Measurements from ENCODE around the gene DHX34.

The DHX34 gene

GRCh38 chr19:47389150-47389556, 40.0 kb downstream of the DHX34 start:
- H3K36me3 Mint-ChIP-seq (ENCODE audit: insufficient read depth) = no peaks in the 10 kb centered on the region
- ATAC-seq (replicated peaks; ENCODE audit: extremely low read depth, poor library complexity, severe bottlenecking) = no peak
- no peak for DNase-seq (ENCODE audit: low spot score in 2 of 2)
- H3K9me3 Mint-ChIP-seq = no peaks in the 10 kb centered on the region
- peaks cover 10% of the 10 kb centered on the region for H3K27me3 Mint-ChIP-seq
- H3K27ac Mint-ChIP-seq (ENCODE audit: low read depth) = no peak overlapping the region
- no peak overlapping the region for H3K4me3 Mint-ChIP-seq
- H3K4me1 Mint-ChIP-seq = peaks cover 13% of the 10 kb centered on the region

- H3K4me3 Mint-ChIP-seq = no peak overlapping the region
- H3K36me3 Mint-ChIP-seq (ENCODE audit: insufficient read depth) = no peaks in the 10 kb centered on the region
- no peaks in the 10 kb centered on the region for H3K9me3 Mint-ChIP-seq
- no peak overlapping the region for H3K27ac Mint-ChIP-seq (ENCODE audit: low read depth)
- H3K4me1 Mint-ChIP-seq = peaks cover 13% of the 10 kb centered on the region
- DNase-seq (ENCODE audit: low spot score in 2 of 2) (no peak), ATAC-seq (replicated peaks; ENCODE audit: extremely low read depth, poor library complexity, severe bottlenecking) (no peak)
- H3K27me3 Mint-ChIP-seq = peaks cover 12% of the 10 kb centered on the region
Measured at GRCh38 chr19:47390533-47391488, 41.7 kb downstream of the DHX34 start.

GRCh38 chr19:47391510-47392223, 42.6 kb downstream of the DHX34 start:
- Mint-ChIP-seq H3K27me3 (peaks cover 12% of the 10 kb centered on the region), H3K27ac (ENCODE audit: low read depth) (no peak overlapping the region), H3K36me3 (ENCODE audit: insufficient read depth) (no peaks in the 10 kb centered on the region), H3K4me3 (no peak overlapping the region), H3K4me1 (peaks cover 13% of the 10 kb centered on the region), H3K9me3 (no peaks in the 10 kb centered on the region)
- peak; percentile 72 to 87 for DNase-seq (ENCODE audit: low spot score in 2 of 2)
- ATAC-seq (replicated peaks; ENCODE audit: extremely low read depth, poor library complexity, severe bottlenecking) = peak; percentile 80

GRCh38 chr19:47398707-47399597, 49.8 kb downstream of the DHX34 start:
- peak overlapping the region; percentile 30 for H3K27ac Mint-ChIP-seq (ENCODE audit: low read depth)
- peaks cover 42% of the 10 kb centered on the region for H3K27me3 Mint-ChIP-seq
- no peak overlapping the region for H3K4me3 Mint-ChIP-seq
- ATAC-seq (replicated peaks; ENCODE audit: extremely low read depth, poor library complexity, severe bottlenecking) (no peak), DNase-seq (ENCODE audit: low spot score in 2 of 2) (no peak)
- H3K36me3 Mint-ChIP-seq (ENCODE audit: insufficient read depth) = no peaks in the 10 kb centered on the region
- H3K9me3 Mint-ChIP-seq = no peaks in the 10 kb centered on the region
- H3K4me1 Mint-ChIP-seq = peaks cover 1% of the 10 kb centered on the region

- Mint-ChIP-seq H3K27ac (ENCODE audit: low read depth) (no peak overlapping the region), H3K4me3 (no peak overlapping the region), H3K36me3 (ENCODE audit: insufficient read depth) (no peaks in the 10 kb centered on the region), H3K27me3 (peaks cover 72% of the 10 kb centered on the region), H3K4me1 (no peaks in the 10 kb centered on the region), H3K9me3 (no peaks in the 10 kb centered on the region)
- no peak for ATAC-seq (replicated peaks; ENCODE audit: extremely low read depth, poor library complexity, severe bottlenecking)
- DNase-seq (ENCODE audit: low spot score in 2 of 2) = no peak
Measured at GRCh38 chr19:47402504-47402903, 53.4 kb downstream of the DHX34 start.

DNA sequence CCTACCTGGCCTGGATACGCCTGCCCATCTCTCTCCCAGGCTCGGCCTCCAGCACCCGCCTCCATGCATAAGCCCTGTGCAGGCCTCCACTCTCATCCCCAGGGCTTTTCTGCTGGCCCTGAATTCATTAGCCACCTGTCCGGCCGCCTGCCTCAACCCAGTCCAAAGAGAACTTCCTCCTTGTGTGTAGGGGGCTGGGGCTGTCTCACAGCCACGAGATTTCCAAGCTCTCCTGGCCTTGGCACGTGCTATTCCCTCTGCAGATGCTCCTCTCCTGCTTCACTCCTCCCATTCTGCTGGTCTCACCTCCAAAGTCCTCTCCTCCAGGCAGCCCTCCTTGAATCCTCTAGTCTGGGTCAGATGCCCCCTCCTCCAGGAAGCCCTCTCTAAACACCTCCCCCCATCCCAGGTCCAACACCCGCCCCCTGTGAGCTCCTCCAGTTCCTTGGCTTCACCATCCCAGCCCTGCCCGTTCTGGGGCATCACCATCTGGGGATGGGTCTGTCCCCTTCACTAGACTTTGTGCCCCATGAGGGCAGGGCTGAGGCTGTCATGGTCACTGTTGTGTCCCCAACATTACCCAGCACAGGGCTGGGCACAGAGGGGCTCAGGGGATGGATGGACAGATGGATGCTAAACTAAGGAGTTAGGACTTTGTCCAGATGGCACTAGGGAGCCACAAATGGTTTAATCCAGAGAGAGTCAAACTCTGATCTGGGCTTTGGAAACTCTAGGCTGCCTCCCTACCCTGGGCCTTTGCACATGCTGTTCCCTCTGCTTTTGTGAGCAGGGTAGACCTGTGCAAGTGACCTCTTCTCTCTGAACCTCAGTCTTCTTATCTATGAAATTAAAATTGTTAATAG, 55.5 kb downstream of the DHX34 start:
- peaks cover 2% of the 10 kb centered on the region for H3K36me3 Mint-ChIP-seq (ENCODE audit: insufficient read depth)
- H3K4me1 Mint-ChIP-seq = no peaks in the 10 kb centered on the region
- H3K9me3 Mint-ChIP-seq = no peaks in the 10 kb centered on the region
- peaks cover 80% of the 10 kb centered on the region for H3K27me3 Mint-ChIP-seq
- no peak overlapping the region for H3K4me3 Mint-ChIP-seq
- H3K27ac Mint-ChIP-seq (ENCODE audit: low read depth) = no peak overlapping the region
- DNase-seq (ENCODE audit: low spot score in 2 of 2) = no peak
- no peak for ATAC-seq (replicated peaks; ENCODE audit: extremely low read depth, poor library complexity, severe bottlenecking)

- no peaks in the 10 kb centered on the region for H3K4me1 Mint-ChIP-seq
- peaks cover 82% of the 10 kb centered on the region for H3K27me3 Mint-ChIP-seq
- H3K36me3 Mint-ChIP-seq (ENCODE audit: insufficient read depth) = peaks cover 2% of the 10 kb centered on the region
- no peak overlapping the region for H3K4me3 Mint-ChIP-seq
- no peak for DNase-seq (ENCODE audit: low spot score in 2 of 2)
- ATAC-seq (replicated peaks; ENCODE audit: extremely low read depth, poor library complexity, severe bottlenecking) = no peak
- no peaks in the 10 kb centered on the region for H3K9me3 Mint-ChIP-seq
- H3K27ac Mint-ChIP-seq (ENCODE audit: low read depth) = no peak overlapping the region
Measured at GRCh38 chr19:47405197-47405550, 56.1 kb downstream of the DHX34 start.

DNA sequence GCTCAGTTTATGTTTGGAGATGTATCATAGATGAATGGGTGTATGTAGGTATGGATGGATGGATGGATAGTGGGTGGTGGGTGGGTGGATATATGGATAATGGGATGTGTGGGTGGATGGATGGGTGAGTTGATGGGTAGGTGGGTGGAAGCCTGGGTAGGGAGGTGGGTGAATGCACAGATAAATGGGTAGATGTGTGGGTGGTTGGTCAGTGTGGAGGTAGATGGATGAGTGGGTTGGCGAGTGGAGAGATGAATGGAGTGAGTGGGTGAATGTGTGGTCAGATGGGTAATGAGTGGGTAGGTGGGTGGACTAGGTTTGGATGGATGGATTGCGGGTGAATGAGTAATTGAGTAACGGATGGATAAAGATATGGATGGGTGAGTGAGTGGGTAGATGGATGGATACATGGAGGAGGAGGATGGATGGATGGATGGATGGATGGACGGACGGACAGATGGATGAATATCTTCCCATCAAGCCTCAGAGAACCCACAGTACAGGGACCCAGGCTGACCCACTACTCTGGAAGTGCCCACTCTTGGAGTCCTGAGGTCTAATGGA, 56.8 kb downstream of the DHX34 start:
- no peak overlapping the region for H3K4me3 Mint-ChIP-seq

GRCh38 chr19:47406711-47407416, 57.7 kb downstream of the DHX34 start:
- ATAC-seq (replicated peaks; ENCODE audit: extremely low read depth, poor library complexity, severe bottlenecking) (no peak), DNase-seq (ENCODE audit: low spot score in 2 of 2) (no peak)
- Mint-ChIP-seq H3K36me3 (ENCODE audit: insufficient read depth) (peaks cover 2% of the 10 kb centered on the region), H3K4me1 (no peaks in the 10 kb centered on the region), H3K9me3 (no peaks in the 10 kb centered on the region), H3K4me3 (no peak overlapping the region), H3K27ac (ENCODE audit: low read depth) (no peak overlapping the region), H3K27me3 (peaks cover 72% of the 10 kb centered on the region)

More for the DNA sequence above, 56.8 kb downstream of the DHX34 start:
- ATAC-seq (replicated peaks; ENCODE audit: extremely low read depth, poor library complexity, severe bottlenecking) (no peak), DNase-seq (ENCODE audit: low spot score in 2 of 2) (no peak)
- Mint-ChIP-seq H3K27ac (ENCODE audit: low read depth) (no peak overlapping the region), H3K4me1 (no peaks in the 10 kb centered on the region), H3K9me3 (no peaks in the 10 kb centered on the region), H3K27me3 (peaks cover 81% of the 10 kb centered on the region), H3K36me3 (ENCODE audit: insufficient read depth) (peaks cover 2% of the 10 kb centered on the region)

- Mint-ChIP-seq H3K36me3 (ENCODE audit: insufficient read depth) (peaks cover 2% of the 10 kb centered on the region), H3K9me3 (no peaks in the 10 kb centered on the region), H3K27ac (ENCODE audit: low read depth) (no peak overlapping the region), H3K4me3 (no peak overlapping the region), H3K27me3 (peaks cover 72% of the 10 kb centered on the region), H3K4me1 (no peaks in the 10 kb centered on the region)
- DNase-seq (ENCODE audit: low spot score in 2 of 2) (no peak), ATAC-seq (replicated peaks; ENCODE audit: extremely low read depth, poor library complexity, severe bottlenecking) (no peak)
Measured at GRCh38 chr19:47407417-47407774, 58.3 kb downstream of the DHX34 start.

Measured in central memory CD8-positive, alpha-beta T cell (primary cell).